HG02970 (cell line): ENCODE results near the gene SLF2.
A peak's percentile ranks its signal among the peaks of the same experiment; 100 is the strongest.

Experiments
- ATAC-seq: cut with Tn5 transposase; IDR thresholded peaks from one replicate; pipeline ENCODE4 v1.9.1; 2021; ENCODE audit warnings: mild to moderate bottlenecking, moderate library complexity, moderate number of reproducible peaks; ENCODE audit not compliant: unreplicated experiment, low FRiP score

Gene SLF2

GRCh38 chr10:100912605-100913469, at the start of gene SLF2:
Gene SLF2 (plus strand): TSS chr10:100912963. CDS start chr10:100913111, 148 bp downstream.
- ATAC-seq = peak; percentile 92

- no peak for ATAC-seq
These were observed 49.3 kb upstream of the SLF2 start for GRCh38 chr10:100863433-100863832.

- no peak for ATAC-seq
These were observed 48.5 kb upstream of the SLF2 start for GRCh38 chr10:100864036-100864885.

GRCh38 chr10:100864978-100865377, 47.8 kb upstream of the SLF2 start:
- no peak for ATAC-seq

- ATAC-seq = no peak
These were observed 46.8 kb upstream of the SLF2 start for GRCh38 chr10:100866010-100866409.

- no peak for ATAC-seq
These were observed 46.1 kb upstream of the SLF2 start for GRCh38 chr10:100866575-100867098.

GRCh38 chr10:100867261-100867963, 45.4 kb upstream of the SLF2 start:
- no peak for ATAC-seq

- no peak for ATAC-seq
These were observed 44.4 kb upstream of the SLF2 start for GRCh38 chr10:100868382-100868781.

GRCh38 chr10:100869399-100869798, 43.4 kb upstream of the SLF2 start:
- ATAC-seq = no peak

- ATAC-seq = no peak
These were observed 40.5 kb upstream of the SLF2 start for GRCh38 chr10:100872034-100872791.

GRCh38 chr10:100873146-100873826, 39.5 kb upstream of the SLF2 start:
- no peak for ATAC-seq

- no peak for ATAC-seq
These were observed 38.9 kb upstream of the SLF2 start for GRCh38 chr10:100873827-100874326.

GRCh38 chr10:100874702-100875483, 37.9 kb upstream of the SLF2 start:
- no peak for ATAC-seq

- no peak for ATAC-seq
These were observed 37.1 kb upstream of the SLF2 start for GRCh38 chr10:100875484-100876166.

- no peak for ATAC-seq
These were observed 35.9 kb upstream of the SLF2 start for GRCh38 chr10:100876585-100877460.

GRCh38 chr10:100877461-100877850, 35.3 kb upstream of the SLF2 start:
- ATAC-seq = no peak
